Measurements from ENCODE around the gene ST6GAL1. TPM values are rescaled to one million over a fixed set of nuclear protein-coding genes. Genes with fewer than 3 reads are reported as not detected.

Gene ST6GAL1
- total RNA-seq, 6 donors from 2014 or later: 72.6 to 141 (median 93.3) TPM

DNA sequence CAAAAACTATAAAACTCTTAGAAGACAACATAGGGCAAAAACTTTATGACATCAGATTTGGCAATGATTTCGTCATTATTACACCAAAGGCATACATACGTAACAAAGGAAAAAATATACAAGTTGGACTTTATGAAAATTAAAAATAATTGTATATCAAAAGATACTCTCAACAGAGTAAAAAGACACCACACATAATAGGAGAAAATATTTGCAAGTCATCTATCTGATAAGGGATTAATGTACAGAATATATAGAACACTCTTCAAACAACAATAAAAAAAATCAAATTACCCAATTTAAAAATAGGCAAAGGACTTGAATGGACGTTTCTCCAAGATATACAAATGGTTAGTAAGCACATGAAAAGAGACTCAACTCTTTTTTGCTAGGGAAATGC, 131.4 kb downstream of the ST6GAL1 start:
- no peak for ATAC-seq (ENCODE audit: low FRiP score in 2 of 2)
- WGBS, 2 donors: 72 to 82% methylated on average over 3 of the region's 3 CpGs
- H3K36me3 ChIP-seq: peaks cover 0 to 14% (median 0%) of the 10 kb centered on the region in 4 donors
- H3K9me3 ChIP-seq: peaks cover 0 to 6% (median 0%) of the 10 kb centered on the region in 4 donors
- H3K4me1 ChIP-seq: peaks cover 6 to 30% (median 18%) of the 10 kb centered on the region in 4 donors
- H3K27ac ChIP-seq: peak overlapping the region in 1 of 4 donors; percentile 30
- no peaks in the 10 kb centered on the region for H3K27me3 ChIP-seq
- DNase-seq: no peak
- TF ChIP-seq EP300 (IDR thresholded peaks at IDR 0.05) (no peak), POLR2AphosphoS5 (IDR thresholded peaks at IDR 0.05) (no peak), POLR2A (IDR thresholded peaks at IDR 0.05) (no peak)
- TF ChIP-seq, protein P1, sequence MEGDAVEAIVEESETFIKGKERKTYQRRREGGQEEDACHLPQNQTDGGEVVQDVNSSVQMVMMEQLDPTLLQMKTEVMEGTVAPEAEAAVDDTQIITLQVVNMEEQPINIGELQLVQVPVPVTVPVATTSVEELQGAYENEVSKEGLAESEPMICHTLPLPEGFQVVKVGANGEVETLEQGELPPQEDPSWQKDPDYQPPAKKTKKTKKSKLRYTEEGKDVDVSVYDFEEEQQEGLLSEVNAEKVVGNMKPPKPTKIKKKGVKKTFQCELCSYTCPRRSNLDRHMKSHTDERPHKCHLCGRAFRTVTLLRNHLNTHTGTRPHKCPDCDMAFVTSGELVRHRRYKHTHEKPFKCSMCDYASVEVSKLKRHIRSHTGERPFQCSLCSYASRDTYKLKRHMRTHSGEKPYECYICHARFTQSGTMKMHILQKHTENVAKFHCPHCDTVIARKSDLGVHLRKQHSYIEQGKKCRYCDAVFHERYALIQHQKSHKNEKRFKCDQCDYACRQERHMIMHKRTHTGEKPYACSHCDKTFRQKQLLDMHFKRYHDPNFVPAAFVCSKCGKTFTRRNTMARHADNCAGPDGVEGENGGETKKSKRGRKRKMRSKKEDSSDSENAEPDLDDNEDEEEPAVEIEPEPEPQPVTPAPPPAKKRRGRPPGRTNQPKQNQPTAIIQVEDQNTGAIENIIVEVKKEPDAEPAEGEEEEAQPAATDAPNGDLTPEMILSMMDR (IDR thresholded peaks at IDR 0.05): no peak
- H3K4me3 ChIP-seq: no peak overlapping the region

DNA sequence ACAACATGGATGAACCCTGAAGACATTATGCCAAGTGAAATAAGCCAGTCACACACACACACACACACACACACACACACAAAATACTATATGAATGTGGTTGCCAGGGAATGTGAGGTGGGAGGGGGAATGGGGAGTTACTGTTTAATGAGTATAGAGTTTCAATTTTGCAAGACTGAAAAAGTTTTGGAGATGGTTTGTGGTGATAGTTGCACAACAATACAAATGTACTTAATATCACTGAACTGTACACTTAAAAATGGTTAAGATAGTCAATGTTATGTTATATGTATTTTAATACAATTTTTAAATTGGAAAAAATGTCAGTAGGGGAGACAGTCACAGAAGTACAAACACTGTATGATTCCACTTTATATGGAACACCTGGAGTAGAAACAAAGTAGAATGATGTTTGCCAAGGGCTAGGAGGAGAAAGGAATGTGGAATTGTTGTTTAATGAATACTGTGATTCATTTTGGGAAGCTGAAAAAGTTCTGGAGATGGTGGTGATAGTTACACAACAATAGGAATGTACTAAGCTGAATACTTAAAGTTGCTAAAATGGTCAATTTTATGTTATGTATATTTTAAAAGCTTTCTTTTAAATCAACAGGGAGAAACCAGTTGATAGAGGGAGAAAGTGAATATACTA, 132.3 kb downstream of the ST6GAL1 start:
- Histone ChIP-seq H3K27me3 (no peaks in the 10 kb centered on the region), H3K27ac (peak overlapping the region; percentile 54 to 77 (median 72)), H3K36me3 (peaks cover 0 to 7% (median 0%) of the 10 kb centered on the region in 4 donors), H3K4me3 (no peak overlapping the region), H3K9me3 (peaks cover 0 to 2% (median 0%) of the 10 kb centered on the region in 4 donors), H3K4me1 (peaks cover 6 to 30% (median 18%) of the 10 kb centered on the region in 4 donors)
- DNase-seq: no peak
- TF ChIP-seq, protein P1 (IDR thresholded peaks at IDR 0.05): no peak
- TF ChIP-seq POLR2A (IDR thresholded peaks at IDR 0.05) (no peak), EP300 (IDR thresholded peaks at IDR 0.05) (no peak), POLR2AphosphoS5 (IDR thresholded peaks at IDR 0.05) (no peak)
- peak in 1 of 2 donors; percentile 56 for ATAC-seq (ENCODE audit: low FRiP score in 2 of 2)

DNA sequence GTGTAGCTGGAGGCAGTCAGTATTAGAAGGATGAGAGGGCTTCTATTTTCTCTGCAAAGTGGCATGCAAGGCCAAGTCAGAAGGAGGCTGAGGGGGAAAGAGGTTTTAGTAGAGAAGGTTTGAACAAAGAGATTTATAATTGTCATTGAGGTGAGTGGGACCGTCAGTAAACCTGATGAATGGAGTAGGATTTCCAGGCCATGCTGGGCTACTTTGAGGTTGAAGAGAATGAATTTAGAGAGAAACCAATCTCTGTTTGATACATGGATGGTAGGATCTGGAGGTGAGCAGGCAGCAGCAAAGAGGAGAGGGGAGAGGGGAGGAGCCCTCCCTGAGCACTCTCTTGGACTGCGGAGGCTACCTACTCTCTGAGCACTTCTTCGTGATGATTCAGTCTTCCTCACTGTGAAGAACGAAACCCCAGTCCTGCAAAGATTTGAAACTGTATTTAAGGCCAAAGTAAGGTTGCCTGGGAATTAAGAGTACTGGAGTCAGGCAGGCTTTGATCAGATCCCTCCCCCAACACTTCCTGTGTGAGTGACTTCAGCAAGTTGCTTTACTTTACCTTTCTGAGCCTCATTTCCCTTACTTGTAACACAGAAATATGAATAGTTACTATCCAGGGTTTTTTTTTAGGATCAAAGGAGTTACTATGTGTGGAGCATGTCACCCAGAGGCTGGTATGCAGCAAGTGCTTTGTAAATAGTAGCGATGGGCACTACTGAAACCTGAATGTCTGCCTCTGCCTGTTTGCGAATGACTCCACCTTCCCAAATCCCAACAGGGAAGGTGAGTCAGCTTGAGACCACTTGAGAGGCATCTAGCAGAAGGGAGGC, 133.2 kb downstream of the ST6GAL1 start:
- H3K27ac ChIP-seq: peak overlapping the region; percentile 54 to 77 (median 72)
- no peak overlapping the region for H3K4me3 ChIP-seq
- no peaks in the 10 kb centered on the region for H3K27me3 ChIP-seq
- 63 to 74% methylated on average over 6 of the region's 6 CpGs for WGBS, 2 donors
- H3K4me1 ChIP-seq: peaks cover 6 to 30% (median 18%) of the 10 kb centered on the region in 4 donors
- DNase-seq (peak in 1 of 2 donors; percentile 67), ATAC-seq (ENCODE audit: low FRiP score in 2 of 2) (peak; percentile 63 to 91)
- TF ChIP-seq POLR2A (IDR thresholded peaks at IDR 0.05) (no peak), EP300 (IDR thresholded peaks at IDR 0.05) (peak in 1 of 4 donors; percentile 60), POLR2AphosphoS5 (IDR thresholded peaks at IDR 0.05) (peak in 1 of 2 donors; percentile 57)
- TF ChIP-seq, protein P1 (IDR thresholded peaks at IDR 0.05): no peak
- H3K36me3 ChIP-seq: peaks cover 0 to 1% (median 0%) of the 10 kb centered on the region in 4 donors
- no peaks in the 10 kb centered on the region for H3K9me3 ChIP-seq

DNA sequence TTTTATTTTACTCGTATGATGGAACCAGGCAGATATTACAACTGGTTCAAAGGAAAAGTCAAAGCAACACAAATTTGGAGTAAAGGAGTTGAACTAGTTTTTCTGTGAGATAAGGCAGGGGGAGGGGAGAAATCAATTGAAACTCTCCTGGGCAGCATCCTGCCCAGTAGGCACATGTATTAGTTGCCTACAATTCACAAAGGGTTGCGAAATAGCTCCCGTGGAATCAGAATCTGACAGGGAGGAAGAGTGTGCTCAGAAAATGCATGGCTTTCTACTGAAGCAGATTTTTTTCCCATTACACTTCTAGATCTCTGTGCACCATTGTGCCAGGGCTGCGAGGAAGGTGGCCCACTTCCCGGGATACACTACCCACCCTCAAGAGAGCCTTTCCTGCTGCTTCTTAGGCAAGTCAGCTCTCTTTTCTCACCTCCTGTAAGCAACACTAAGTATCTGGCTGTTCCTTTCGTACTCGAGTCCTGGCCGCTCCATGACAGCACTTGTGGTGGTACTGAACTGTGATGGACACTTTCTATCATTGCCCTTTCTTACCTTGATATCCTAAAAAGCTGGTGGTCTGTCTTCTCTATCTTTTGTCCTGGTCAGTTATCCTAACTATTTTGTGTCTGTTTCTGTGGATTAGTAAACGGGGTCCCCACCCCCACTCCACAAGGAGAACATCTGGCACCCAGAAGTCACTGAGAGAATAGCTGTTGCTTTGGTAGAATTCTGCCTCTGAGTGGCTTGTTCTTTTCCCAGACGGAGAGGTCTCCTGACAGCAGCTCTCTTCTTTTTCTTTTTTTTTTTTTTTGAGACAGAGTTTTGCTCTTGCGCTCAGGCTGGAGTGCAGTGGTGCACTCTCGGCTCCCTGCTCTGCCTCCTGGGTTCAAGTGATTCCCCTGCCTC, 134.1 kb downstream of the ST6GAL1 start:
- Histone ChIP-seq H3K4me3 (peak overlapping the region in 2 of 4 donors; percentile 3 to 10), H3K36me3 (no peaks in the 10 kb centered on the region), H3K9me3 (no peaks in the 10 kb centered on the region), H3K27me3 (no peaks in the 10 kb centered on the region), H3K27ac (peak overlapping the region; percentile 54 to 77 (median 72)), H3K4me1 (peaks cover 6 to 30% (median 18%) of the 10 kb centered on the region in 4 donors)
- DNase-seq (peak in 1 of 2 donors; percentile 47), ATAC-seq (ENCODE audit: low FRiP score in 2 of 2) (peak; percentile 23 to 34)
- WGBS, 2 donors: 66 to 68% methylated on average over 12 of the region's 12 CpGs
- TF ChIP-seq EP300 (IDR thresholded peaks at IDR 0.05) (no peak), POLR2AphosphoS5 (IDR thresholded peaks at IDR 0.05) (no peak), POLR2A (IDR thresholded peaks at IDR 0.05) (no peak)
- TF ChIP-seq, protein P1 (IDR thresholded peaks at IDR 0.05): no peak

All from upper lobe of left lung (tissue), 6 donors.